NCI-H146 treated with DMSO at 0.1 percent for 48 hours (cell line): ENCODE results near the gene FST.

Source experiments
- DNase-seq: peaks from one replicate; lab custom pipeline; 2025; ENCODE audit not compliant: unreplicated experiment; lab: John Stamatoyannopoulos, UW

FST gene

GRCh38 chr5:53472720-53473510 is 7.5 kb upstream of the FST start:
- DNase-seq: no peak

GRCh38 chr5:53473633-53474032 is 6.8 kb upstream of the FST start:
- no peak for DNase-seq

GRCh38 chr5:53475320-53475719 is 5.1 kb upstream of the FST start:
- DNase-seq: no peak

DNA sequence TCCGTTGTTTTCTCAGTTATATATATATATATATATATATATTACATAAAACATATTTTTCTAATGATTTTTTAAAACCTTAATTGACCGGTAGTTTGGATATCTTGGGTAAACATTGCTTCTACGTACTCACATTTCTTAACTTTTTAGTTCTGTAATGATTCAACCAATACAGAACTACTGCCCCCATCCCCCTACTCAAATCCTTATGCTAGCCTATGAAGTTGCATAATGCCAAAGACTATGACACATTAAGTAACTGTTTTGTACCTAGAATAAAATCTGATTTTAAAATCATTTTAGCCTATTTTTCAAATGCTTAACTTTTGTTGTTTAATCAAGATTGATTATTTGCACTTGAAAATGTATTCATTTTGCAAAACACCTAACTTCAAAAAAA is 4.4 kb upstream of the FST start:
- no peak for DNase-seq

DNA sequence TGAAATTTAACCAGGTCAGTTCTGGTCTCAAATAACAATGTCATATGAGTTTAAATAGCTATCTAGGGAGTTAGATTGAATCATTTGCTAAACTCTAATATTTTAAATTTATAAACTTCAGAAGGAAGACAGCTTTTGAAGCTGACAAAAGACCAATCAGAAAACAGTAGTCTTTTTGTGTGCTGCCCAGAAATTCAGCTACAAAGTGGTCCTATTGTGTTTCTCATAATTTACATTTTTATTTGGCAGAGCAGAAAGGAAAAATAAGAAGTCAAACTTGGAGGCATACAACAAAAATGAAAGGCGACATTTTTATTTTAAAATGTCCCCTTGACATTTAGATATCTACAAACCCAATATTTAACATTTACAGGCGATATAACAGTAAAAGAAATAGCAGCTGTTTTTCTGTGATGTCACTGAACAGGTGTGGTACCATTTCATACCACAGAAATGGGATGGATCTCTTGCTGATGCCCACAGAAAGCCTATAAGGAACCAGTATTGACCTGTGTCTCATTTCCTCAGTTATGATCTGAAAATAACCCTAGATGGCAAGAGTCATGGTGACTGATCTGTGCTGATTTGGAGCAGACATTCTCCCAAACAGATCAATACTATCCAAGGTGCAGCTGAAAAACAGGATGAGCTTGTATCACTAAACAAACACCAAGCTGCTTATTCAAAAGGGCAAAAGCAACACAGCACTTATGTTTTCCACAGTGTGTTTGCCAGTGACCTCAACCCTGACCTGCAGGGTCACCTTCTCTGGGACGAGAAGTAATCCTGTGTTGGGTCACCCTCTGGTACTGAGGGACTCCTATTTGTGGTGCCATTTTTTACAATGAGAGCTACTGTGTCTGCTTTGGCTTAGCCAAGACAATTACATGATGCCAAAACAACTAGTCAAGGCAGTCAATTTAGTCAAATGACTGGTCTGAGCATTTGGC is 3.6 kb upstream of the FST start:
- DNase-seq: peak; percentile 66

- peak; percentile 88 for DNase-seq
These were observed 1.9 kb upstream of the FST start for GRCh38 chr5:53478411-53479044.

DNA sequence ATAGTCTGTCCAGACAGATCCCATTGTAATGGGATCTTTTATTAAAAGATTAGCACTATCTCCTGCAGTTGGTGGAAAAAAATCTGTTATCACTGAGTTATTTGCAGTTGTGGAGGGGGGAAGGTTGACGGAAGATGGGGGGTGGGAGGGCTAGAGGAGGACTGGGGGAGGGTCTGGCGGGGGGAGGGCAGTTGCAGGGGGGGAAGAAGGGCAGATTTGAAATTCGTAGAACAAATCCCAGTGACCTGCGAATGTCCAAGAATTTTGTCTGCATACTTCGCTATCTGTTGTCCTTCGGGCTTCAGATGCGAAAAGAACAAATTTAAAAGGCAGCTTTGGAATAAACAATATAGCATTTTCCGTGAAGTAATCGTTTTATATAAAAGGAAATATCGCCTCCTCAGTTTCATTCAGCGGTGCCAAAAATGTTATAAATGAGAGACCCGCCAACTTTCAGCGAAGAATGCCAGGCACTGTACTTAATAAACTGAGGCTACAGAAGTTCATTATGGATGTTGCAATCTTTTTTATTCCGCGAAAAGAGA is 1.3 kb upstream of the FST start:
- DNase-seq: no peak

DNA sequence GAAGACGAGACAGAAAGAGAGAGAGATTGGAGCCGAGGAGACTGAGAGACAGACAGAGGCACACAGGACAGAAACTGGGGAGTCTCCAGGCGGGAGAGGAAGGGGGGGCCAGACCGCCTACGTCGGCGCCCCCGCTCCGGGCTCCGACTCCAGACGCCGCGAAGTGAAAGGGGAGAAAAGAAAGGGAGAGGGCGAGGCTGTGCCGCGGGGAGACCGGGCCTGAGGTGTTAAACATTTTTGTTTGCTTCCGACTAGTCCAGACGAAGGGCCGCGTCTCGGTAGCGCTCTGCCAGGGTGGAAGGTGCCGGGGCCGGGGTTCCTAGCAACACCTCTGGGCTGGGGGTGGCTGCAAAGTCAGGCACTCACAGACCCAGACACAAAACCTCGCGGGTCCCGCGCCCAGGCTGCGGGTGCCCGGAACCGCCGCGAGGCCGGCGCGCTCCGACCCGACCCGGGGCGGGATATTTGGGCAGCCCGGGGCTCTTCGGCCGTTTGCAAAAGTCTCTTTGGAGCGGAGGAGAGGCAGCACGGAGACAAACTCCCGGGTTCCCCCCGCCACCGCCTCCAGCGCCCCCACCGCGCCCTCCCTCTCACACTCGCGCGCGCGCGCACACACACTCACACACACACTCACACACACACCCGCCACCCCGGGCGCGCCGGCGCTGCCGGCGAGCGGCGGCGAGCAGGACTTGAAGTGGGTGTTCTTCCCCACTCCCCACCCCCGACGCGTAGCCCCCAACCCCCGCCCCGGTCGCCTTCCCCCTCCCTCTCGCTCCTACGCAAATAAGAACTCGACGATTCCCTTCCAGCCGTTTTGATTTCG is 626 bp upstream of the FST start:
- peak; percentile 37 for DNase-seq

DNA sequence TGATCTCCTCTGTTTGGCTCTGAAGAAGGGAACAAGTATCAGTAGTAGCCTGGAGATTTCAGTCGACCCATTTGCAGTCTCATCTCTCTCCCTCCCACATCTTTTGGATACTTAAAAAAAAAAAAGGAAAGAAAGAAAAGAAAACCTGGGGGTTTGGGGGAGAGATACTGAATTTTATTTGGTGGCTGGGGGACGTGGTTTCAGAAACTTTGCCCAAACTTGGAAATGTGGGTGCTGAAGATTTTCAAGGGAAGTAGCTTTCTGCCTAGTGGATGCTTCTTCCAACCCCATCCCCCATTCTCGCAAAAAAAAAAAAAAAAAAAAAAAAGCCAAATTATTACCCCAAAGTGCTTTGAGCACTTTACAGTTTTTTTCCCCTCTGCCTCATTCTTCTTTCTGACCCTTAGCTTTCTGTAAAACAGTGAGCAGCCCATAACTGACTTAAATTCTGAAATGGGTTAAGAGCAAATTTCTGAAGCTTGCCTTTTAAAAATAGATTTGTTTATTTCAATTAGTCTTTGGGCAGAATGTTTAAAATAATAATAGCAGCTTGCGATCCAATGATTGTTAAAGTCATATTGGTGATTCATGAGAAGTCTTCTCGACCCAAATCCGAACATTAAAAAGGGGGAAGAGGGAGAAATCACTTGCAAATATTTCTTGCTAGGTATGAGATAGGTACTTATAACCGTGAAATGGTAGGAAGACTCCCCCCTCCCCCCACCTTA is 894 bp downstream of the FST start:
- DNase-seq: no peak

GRCh38 chr5:53481887-53482716 is 1.7 kb downstream of the FST start:
- DNase-seq: no peak

DNA sequence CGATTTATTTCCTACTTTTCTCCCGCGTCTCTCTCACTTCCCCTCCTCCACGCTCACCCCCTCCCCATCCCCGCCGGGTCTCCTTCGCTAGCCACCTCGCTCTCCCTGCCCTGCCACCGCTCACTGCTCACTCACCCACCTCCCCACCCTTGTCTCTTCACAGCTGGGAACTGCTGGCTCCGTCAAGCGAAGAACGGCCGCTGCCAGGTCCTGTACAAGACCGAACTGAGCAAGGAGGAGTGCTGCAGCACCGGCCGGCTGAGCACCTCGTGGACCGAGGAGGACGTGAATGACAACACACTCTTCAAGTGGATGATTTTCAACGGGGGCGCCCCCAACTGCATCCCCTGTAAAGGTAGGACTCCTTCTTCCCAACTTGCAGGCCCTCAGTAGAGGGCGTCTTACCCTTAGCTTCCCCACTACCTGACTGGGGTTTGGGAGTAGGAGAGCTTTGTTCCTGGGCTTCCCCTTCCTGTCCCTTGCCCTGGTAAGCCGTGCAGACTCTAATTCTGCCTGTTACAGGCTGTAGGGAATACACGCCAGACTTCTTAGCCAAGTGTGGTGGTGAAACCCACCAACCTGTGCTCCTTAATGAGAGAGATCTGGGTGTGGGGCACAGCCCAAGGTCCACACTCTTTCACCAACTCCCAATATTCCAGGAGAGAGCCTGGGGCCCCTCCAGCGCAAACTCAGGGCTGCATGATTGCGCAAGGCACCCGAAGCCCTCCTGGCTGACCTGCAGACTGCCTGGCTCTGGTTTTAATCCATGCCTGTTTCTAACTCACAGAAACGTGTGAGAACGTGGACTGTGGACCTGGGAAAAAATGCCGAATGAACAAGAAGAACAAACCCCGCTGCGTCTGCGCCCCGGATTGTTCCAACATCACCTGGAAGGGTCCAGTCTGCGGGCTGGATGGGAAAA is 2.5 kb downstream of the FST start:
- no peak for DNase-seq

- no peak for DNase-seq
These were observed 7.0 kb downstream of the FST start for GRCh38 chr5:53487436-53487835.

DNA sequence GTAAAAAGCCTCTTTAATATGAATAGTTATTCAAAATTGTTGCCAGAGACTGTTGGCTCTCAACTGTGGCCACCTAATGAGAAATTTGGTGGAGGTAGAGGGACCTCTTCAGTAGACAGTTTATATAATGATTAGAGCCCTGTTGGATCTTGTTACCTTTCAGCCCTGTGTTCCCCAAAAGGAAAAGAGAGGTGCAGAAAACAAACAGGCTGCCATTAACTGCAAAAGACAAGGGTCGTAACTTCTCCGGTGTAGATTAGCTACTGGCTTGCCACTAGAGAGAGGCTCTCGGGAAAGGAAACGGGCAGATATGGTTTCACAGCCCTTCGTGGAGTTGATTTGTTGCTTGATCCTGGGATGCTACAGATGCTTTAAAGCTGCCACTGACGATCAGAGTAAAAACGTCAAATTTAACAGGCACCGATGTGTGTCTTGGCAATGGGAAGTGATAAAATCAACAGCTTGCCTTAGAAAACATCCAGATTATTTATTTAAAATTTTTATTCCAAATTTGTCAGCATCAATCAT is 7.8 kb downstream of the FST start:
- DNase-seq: no peak

- no peak for DNase-seq
These were observed 10.3 kb downstream of the FST start for GRCh38 chr5:53490747-53491146.

- no peak for DNase-seq
These were observed 20.6 kb downstream of the FST start for GRCh38 chr5:53501054-53501453.

DNA sequence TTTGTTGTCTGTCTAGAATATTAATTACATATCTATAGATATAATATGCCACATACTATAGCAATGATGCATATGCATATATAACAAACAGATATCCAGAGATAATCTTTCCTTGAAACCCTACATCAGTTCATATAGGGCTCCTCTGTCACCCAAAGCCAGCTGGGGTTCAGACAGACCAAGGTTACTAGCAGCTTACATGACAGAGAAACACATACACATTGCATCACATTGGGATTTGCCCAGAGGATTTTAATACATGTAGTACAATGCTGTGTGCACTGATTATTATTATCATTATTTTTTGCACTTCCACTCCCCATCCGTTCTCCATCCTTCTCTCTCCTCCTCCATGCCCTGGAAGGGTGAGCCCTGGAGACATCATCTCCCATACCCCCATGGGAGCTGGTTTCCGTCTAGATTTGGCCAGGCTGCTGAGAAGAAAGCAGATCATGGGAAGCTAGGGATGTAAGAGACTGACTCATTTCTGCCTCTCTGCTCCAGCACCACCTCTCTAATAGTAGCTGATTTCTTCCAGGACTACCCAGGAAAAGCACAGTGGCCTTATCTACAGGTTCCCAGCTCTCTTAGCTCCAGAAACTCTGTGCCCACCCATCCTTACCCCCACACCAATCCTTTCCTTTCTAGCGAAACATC is 23.3 kb downstream of the FST start:
- DNase-seq: no peak

DNA sequence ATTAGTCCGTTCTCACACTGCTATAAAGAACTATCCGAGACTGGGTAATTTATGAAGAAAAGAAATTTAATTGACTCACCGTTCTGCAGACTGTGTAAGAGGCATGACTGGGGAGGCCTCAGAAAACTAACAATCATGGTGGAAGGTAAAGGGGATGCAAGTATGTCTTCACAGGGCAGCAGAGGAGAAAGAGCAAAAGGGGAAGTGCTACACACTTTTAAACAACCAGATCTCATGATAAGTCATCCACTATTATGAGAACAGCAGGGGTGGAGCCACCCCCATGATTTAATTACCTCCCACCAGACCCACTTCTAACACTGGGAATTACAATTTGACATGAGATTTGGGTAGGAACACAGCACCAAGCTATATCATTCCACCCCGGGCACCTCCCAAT is 26.6 kb downstream of the FST start:
- DNase-seq: no peak
